Muscle of leg (tissue), 16 donors: ENCODE measurements around the gene CSNK1D. TPM values are rescaled to one million over a fixed set of nuclear protein-coding genes. Genes with fewer than 3 reads are reported as not detected.

Source experiments
- DNase-seq: peaks from one replicate; pipeline ENCODE4 v3.0.0; 2013
- H3K27ac ChIP-seq: one replicate; pipeline ENCODE4 v1.5.1; 2013; ENCODE audit warnings: mild to moderate bottlenecking, low read length, control low read depth
- H3K27me3 ChIP-seq: one replicate; pipeline ENCODE4 v1.6.1; 2013; ENCODE audit warnings: low read length; ENCODE audit not compliant: control insufficient read depth, insufficient read depth
- H3K36me3 ChIP-seq: one replicate; pipeline ENCODE4 v1.6.1; 2013; ENCODE audit warnings: low read length; ENCODE audit not compliant: control insufficient read depth, insufficient read depth
- H3K4me1 ChIP-seq: one replicate; pipeline ENCODE4 v1.6.1; 2013; ENCODE audit warnings: low read length; ENCODE audit not compliant: control insufficient read depth, insufficient read depth
- H3K4me3 ChIP-seq: one replicate; pipeline ENCODE4 v1.5.1; 2013; ENCODE audit warnings: low read length, control low read depth
- H3K9me3 ChIP-seq: replicated peaks from 2 replicates; pipeline ENCODE4 v1.6.1; 2013; ENCODE audit warnings: low read depth, low read length; ENCODE audit not compliant: control insufficient read depth
- WGBS: methylation state at CpG from one replicate; pipeline ENCODE4 v1.1.5; 2013; ENCODE audit warnings: missing lambda C conversion rate; ENCODE audit not compliant: insufficient coverage; 5-methylcytosine and 5-hydroxymethylcytosine counted together
- long read RNA-seq, 11 donors: transcript quantifications; one replicate each; lab custom pipeline, GENCODE V29; 2026
- polyA plus RNA-seq, 8 donors: library from polyadenylated mRNA; unstranded; fragments of 120-200 nt; gene quantifications; one replicate each; pipeline versions ENCODE4 v1.2.1 to v1.2.3, GENCODE V29; 2013; ENCODE audit warnings: inconsistent platforms in 1 of 8, low replicate concordance in 1 of 8; ENCODE audit not compliant: insufficient read length in 8 of 8, insufficient read depth in 1 of 8
- total RNA-seq: library from RNA; stranded (reverse); fragments of 120-200 nt; gene quantifications from one replicate; pipeline ENCODE4 v1.2.4, GENCODE V29; 2013

The CSNK1D gene
- 15.0 TPM for total RNA-seq
- polyA plus RNA-seq, result 10 to 100 TPM; 63.2 to 82.2 (median 73.2) TPM
- long read RNA-seq, donor 1, transcript CSNK1D-203 (10 exons, 2,047 nt), result major isoform, 5 of 9 reads
- long read RNA-seq, donor 1, partial matches to known transcripts, result 0 of 9 reads
- long read RNA-seq, donor 1, other reads (novel, unspliced or antisense), result 0 of 9 reads
- long read RNA-seq, donor 2, result 0 reads
- long read RNA-seq, donor 3, transcript CSNK1D-203 (10 exons, 2,047 nt), result major isoform, 8 of 18 reads
- long read RNA-seq, donor 3, transcript CSNK1D-202 (9 exons, 3,712 nt), result minor isoform, 5 of 18 reads
- long read RNA-seq, donor 3, partial matches to known transcripts, result 0 of 18 reads
- long read RNA-seq, donor 3, other reads (novel, unspliced or antisense), result 0 of 18 reads
- long read RNA-seq, donor 4, partial matches to known transcripts, result 0 of 5 reads
- long read RNA-seq, donor 4, other reads (novel, unspliced or antisense), result 0 of 5 reads
- long read RNA-seq, donor 5, transcript CSNK1D-203 (10 exons, 2,047 nt), result major isoform, 14 of 31 reads
- long read RNA-seq, donor 5, partial matches to known transcripts, result 8 of 31 reads
- long read RNA-seq, donor 5, other reads (novel, unspliced or antisense), result 0 of 31 reads
- long read RNA-seq, donor 6, transcript CSNK1D-203 (10 exons, 2,047 nt), result major isoform, 7 of 17 reads
- long read RNA-seq, donor 6, partial matches to known transcripts, result 5 of 17 reads
- long read RNA-seq, donor 6, other reads (novel, unspliced or antisense), result 0 of 17 reads
- long read RNA-seq, donor 7, transcript CSNK1D-203 (10 exons, 2,047 nt), result major isoform, 5 of 12 reads
- long read RNA-seq, donor 7, partial matches to known transcripts, result 0 of 12 reads
- long read RNA-seq, donor 7, other reads (novel, unspliced or antisense), result 0 of 12 reads
- long read RNA-seq, donor 8, partial matches to known transcripts, result 0 of 4 reads
- long read RNA-seq, donor 8, other reads (novel, unspliced or antisense), result 0 of 4 reads
- long read RNA-seq, donor 9, partial matches to known transcripts, result 0 of 7 reads
- long read RNA-seq, donor 9, other reads (novel, unspliced or antisense), result 0 of 7 reads
- long read RNA-seq, donor 10, partial matches to known transcripts, result 0 of 6 reads
- long read RNA-seq, donor 10, other reads (novel, unspliced or antisense), result 0 of 6 reads
- long read RNA-seq, donor 11, transcript CSNK1D-203 (10 exons, 2,047 nt), result major isoform, 5 of 7 reads
- long read RNA-seq, donor 11, partial matches to known transcripts, result 0 of 7 reads
- long read RNA-seq, donor 11, other reads (novel, unspliced or antisense), result 0 of 7 reads

DNA sequence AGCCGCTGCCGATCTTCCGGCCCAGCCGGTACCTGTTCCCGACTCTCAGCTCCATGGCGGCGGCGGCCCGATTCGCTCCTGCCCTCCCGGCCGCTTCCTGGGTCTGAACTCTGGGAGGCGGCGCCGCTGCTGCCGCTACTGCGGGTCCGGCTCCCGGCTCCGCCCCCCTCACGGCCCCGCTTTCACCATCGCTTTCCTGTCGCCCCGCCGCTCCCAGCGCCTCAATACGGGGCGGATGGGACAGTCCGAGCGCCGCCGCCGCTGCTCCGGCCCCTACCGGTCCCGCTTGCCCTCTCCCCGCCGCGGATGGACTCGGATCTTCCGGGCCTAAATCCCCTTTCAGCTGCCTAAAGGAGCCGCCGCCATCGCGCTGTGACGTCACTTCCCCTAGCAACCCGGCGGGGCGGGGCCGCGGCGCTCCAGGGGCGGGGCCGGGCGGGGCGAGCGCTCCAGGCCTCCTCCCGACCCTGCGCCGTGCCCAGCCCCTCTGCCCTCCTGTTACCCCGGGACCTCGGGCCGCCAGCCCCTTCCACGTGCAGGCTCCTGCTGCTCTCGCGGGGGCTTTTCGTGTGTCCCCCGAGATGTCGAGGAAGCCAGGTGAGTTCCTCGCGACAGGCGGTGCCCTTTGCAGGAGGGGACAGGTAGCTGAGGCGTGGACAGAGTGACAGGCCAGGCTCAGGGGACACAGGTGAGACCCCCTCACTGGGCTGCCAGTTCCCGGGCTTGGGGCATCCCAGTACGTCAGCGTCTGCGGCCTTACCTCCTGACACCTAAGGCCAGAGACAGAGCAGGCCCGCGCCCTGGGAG is at the start of gene CSNK1D:
Gene CSNK1D, minus strand, starts transcription at position 374 of the 807 bp plus-strand sequence. Its CDS starts 319 bp downstream, at position 55.
- Histone ChIP-seq H3K9me3 (no peaks in the 10 kb centered on the region), H3K27ac (peak within 1 kb of the TSS; percentile 94), H3K36me3 (peaks cover 33% of the 10 kb centered on the region), H3K27me3 (no peaks in the 10 kb centered on the region), H3K4me1 (peaks cover 29% of the 10 kb centered on the region), H3K4me3 (peak within 1 kb of the TSS; percentile 84)
- peak; percentile 95 for DNase-seq
- 2% methylated on average over 78 of the region's 80 CpGs for WGBS

DNA sequence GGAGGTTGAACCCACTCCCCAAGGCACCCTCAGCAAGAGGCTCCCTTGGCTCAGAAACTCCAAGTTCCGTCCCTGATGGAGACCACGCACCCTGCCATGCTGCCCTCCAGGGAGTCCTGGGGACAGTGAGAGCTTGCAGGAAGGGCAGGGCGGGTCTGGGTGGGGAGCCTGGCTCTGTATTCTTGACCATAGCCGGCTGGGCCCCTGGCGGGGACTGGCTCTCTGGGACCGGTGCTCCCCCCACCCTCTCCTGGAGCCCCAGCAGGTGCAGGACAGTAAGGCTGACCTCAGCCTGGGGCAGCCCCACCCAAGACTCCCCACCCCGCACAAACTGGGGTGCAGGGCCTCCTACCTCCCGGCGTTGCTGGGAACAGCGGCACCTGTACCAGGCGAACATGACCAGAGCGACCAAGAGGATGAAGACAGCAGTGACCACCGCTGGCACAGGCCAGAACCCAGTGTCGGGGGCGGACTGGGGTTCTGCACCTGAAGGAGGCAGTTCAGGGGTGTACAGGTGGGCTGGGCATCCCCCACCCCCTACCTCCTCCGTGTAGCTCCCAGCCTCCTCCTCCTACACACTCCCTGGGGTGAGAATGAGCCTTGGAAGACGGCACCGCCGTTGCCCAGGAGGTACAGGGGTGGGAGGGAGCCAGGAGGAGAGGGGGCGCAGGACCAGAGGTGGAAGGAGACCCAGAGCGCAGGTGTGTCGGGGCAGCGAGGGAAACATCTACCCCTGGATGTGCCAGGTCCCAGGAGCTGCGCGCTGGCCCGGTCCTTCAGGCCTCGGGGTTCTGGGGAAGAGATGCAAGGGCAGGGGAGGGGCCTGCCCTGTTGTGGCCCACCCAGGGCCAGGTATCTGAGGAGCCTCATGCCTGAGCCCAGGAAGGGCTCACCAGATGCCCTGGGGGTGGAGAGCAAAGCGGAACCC is 49.3 kb upstream of the CSNK1D start:
- DNase-seq, result no peak
- Histone ChIP-seq H3K9me3 (no peaks in the 10 kb centered on the region), H3K36me3 (no peaks in the 10 kb centered on the region), H3K4me3 (no peak overlapping the region), H3K4me1 (peaks cover 6% of the 10 kb centered on the region), H3K27me3 (peaks cover 39% of the 10 kb centered on the region), H3K27ac (no peak overlapping the region)
- 78% methylated on average over 18 of the region's 28 CpGs for WGBS

DNA sequence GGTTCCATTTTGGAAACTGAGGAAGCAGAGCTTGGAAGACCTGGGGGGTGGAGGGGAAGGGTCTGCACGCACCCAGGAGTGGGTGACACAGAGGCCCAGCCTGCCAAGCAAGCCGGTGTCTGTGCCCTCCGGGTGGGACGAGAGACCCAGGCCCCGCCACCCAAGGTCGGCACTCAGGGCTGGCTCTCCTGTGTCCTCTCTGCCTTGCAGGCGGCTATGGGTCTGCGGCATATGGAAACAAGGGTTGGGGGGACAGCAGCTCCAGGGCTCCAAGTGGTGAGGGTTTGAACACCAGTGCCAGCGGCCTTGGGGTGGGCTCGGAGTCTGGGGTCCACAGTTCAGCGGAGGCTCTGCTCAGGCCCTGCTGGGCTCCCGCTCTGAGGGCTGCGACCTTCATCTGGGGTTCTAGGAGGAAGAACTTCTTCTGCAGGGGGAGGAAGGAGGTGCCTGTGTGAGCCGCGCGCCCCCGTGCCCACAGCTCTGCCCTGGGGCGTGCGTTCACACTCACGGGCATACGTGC is 48.5 kb upstream of the CSNK1D start:
- no peak overlapping the region for H3K27ac ChIP-seq
- WGBS, result 79% methylated on average over 16 of the region's 21 CpGs
- H3K4me1 ChIP-seq, result peaks cover 3% of the 10 kb centered on the region
- H3K4me3 ChIP-seq, result no peak overlapping the region
- H3K36me3 ChIP-seq, result no peaks in the 10 kb centered on the region
- peaks cover 35% of the 10 kb centered on the region for H3K27me3 ChIP-seq
- no peaks in the 10 kb centered on the region for H3K9me3 ChIP-seq
- no peak for DNase-seq

DNA sequence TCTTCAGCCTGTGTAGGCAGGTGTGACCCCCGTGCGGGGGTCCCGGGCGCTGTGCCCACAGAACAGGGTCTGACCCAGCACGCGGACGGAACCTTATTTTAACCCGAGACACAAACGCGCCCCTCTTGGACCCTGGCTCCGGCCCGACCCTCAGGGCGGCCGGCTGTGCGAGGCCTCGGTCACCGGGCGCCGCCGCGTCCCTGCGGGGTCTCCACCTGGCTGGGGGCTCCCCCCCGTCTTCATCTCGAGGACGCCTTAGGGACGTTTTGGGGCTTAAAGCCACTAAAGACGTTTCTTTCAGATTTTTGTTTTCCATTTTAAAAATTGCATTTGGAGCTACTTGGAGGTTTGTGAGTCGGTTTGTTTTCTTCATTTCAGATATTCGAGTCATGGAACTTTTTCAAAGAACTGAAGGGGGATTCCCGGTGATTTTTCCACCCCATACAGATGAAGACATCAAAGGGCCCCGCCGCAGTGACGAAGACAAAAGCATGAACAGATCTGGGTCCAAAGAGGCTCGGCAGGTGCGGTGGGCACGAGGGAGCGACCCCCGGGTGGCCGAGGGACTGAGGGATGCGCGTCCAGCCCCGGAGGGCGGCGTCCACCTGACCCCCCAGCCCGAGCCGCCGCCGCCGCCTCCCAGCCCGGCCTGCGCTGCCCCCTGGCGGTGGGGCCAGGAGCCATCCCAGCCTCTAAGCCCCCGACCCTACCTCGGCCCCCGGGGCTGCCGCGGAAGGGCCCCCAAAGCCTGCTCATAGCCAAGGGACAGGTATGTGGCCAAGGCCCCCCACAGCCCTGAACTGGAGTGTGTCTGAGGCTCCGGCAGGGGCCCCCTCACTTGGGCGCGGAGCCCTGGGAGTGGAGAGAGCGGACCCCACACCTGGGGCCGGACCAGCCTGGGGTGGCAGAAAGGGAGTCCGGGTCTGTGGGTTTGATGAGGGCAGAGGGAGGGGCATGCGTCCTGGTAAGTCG is 47.7 kb upstream of the CSNK1D start:
- DNase-seq, result no peak
- 43% methylated on average over 55 of the region's 65 CpGs for WGBS
- no peak overlapping the region for H3K27ac ChIP-seq

DNA sequence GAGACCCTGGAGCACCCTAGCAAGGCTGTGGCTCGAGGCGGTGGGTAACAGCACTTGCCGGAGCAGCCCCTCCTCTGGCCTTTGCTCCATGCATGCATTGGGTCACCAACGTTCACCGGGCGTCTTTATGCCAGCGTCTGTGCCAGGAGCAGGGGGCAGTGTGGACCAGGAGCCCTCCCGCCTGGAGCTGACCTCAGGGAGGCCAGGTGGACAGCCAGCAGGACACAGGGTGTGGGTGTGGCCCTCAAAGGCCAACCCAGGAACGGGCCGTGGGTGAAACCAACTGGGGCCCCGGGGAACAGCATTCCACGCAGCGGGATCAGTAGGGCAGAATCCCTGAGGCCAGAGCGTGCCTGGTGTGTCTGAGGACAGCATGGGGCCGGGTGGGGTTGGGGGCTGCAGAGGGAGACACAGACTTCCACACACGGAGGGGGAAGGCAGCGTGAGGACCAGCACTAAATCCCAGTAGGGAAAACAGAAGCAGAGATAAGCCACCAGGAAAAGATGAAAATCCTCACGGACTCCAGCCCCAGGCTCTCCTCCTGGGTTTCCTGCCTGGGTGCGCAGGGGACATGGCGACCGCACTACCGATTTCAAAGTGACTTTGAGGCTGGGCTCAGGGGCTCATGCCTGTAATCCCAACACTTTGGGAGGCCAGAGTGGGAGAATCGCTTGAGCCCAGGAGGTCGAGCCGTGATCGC is 46.8 kb upstream of the CSNK1D start:
- WGBS, result 70% methylated on average over 22 of the region's 26 CpGs
- H3K27me3 ChIP-seq, result peaks cover 49% of the 10 kb centered on the region
- no peak for DNase-seq

More for the DNA sequence above, 47.7 kb upstream of the CSNK1D start:
- H3K9me3 ChIP-seq, result no peaks in the 10 kb centered on the region
- no peak overlapping the region for H3K4me3 ChIP-seq
- peaks cover 43% of the 10 kb centered on the region for H3K27me3 ChIP-seq
- H3K36me3 ChIP-seq, result no peaks in the 10 kb centered on the region
- peaks cover 6% of the 10 kb centered on the region for H3K4me1 ChIP-seq

DNA sequence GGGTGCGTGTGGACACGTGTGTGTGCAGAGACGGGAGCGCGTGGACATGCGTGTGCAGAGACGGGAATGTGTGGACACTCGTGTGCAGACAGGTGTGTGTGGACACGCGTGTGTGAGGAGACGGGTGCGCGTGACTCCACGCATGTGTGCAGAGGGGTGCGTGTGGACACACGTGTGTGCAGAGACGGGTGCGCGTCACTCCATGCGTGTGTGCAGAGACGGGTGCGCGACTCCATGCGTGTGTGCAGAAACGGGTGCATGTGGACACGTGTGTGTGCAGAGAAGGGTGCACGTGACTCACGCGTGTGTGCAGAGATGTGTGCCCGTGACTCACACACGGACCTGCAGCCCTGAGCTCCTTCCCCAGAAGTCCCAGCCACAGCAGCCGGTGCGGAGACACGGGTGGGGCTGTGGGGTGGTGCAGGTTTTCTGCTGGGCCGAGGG is 46.1 kb upstream of the CSNK1D start:
- no peak for DNase-seq
- H3K4me1 ChIP-seq, result peaks cover 9% of the 10 kb centered on the region
- H3K4me3 ChIP-seq, result no peak overlapping the region
- peaks cover 55% of the 10 kb centered on the region for H3K27me3 ChIP-seq
- H3K9me3 ChIP-seq, result no peaks in the 10 kb centered on the region
- H3K36me3 ChIP-seq, result no peaks in the 10 kb centered on the region
- no peak overlapping the region for H3K27ac ChIP-seq
- 94% methylated on average over 27 of the region's 35 CpGs for WGBS

More for the DNA sequence above, 46.8 kb upstream of the CSNK1D start:
- Histone ChIP-seq H3K27ac (no peak overlapping the region), H3K4me3 (no peak overlapping the region), H3K36me3 (no peaks in the 10 kb centered on the region), H3K4me1 (peaks cover 9% of the 10 kb centered on the region), H3K9me3 (no peaks in the 10 kb centered on the region)

DNA sequence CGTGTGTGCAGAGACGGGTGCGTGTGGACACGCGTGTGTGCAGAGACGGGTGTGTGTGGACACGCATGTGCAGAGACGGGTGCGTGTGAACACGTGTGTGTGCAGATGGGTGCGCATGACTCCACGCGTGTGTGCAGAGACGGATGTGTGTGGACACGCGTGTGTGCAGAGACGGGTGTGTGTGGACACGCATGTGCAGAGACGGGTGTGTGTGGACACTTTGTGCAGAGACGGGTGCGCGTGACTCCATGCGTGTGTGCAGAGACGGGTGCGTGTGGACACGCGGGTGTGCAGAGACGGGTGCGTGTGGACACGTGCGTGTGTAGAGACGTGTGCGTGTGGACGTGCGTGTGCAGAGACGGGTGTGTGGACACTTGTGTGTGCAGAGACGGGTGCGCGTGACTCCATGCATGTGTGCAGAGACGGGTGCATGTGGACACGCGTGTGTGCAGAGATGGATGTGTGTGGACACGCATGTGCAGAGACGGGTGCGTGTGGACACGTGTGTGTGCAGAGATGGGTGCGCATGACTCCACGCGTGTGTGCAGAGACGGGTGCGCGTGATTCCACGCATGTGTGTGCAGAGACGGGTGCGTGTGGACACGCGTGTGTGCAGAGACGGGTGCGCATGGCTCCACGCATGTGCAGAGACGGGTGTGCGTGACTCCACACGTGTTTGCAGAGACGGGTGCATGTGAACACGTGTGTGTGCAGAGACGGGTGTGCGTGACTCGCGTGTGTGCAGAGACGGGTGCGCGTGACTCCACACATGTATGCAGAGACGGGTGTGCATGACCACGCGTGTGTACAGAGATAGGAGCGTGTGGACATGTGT is 45.5 kb upstream of the CSNK1D start:
- no peak overlapping the region for H3K27ac ChIP-seq
- 95% methylated on average over 76 of the region's 76 CpGs for WGBS
- H3K36me3 ChIP-seq, result no peaks in the 10 kb centered on the region
- peaks cover 9% of the 10 kb centered on the region for H3K4me1 ChIP-seq
- H3K4me3 ChIP-seq, result no peak overlapping the region
- no peak for DNase-seq
- H3K27me3 ChIP-seq, result peaks cover 56% of the 10 kb centered on the region
- H3K9me3 ChIP-seq, result no peaks in the 10 kb centered on the region
